Ectodermal cell (in vitro differentiated cells): Measurements from ENCODE around the gene ABCA1.
"Not testable (repeated sequence)": the region's sequence is repeated elsewhere in the genome, so short reads cannot be mapped to it uniquely, and the experiment has no call there.

Experiments used
- H3K27ac ChIP-seq: 2 replicates; pipeline ENCODE4 v1.7.0; 2013; ENCODE audit warnings: mild to moderate bottlenecking, low read depth, low read length; ENCODE audit not compliant: insufficient read depth, poor library complexity, severe bottlenecking
- H3K27me3 ChIP-seq: 2 replicates; pipeline ENCODE4 v1.7.0; 2013; ENCODE audit warnings: mild to moderate bottlenecking, low read length; ENCODE audit not compliant: insufficient read depth, control insufficient read depth, poor library complexity, severe bottlenecking
- H3K36me3 ChIP-seq: one replicate; pipeline ENCODE4 v1.7.0; 2013; ENCODE audit warnings: low read length; ENCODE audit not compliant: control insufficient read depth, insufficient read depth
- H3K4me1 ChIP-seq: one replicate; pipeline ENCODE4 v1.7.0; 2013; ENCODE audit warnings: low read length; ENCODE audit not compliant: control insufficient read depth, insufficient read depth
- H3K4me3 ChIP-seq: 2 replicates; pipeline ENCODE4 v1.7.0; 2013; ENCODE audit warnings: low read depth, low read length, control low read depth; ENCODE audit not compliant: insufficient read depth
- H3K9me3 ChIP-seq: 2 replicates; pipeline ENCODE4 v1.7.0; 2013; ENCODE audit warnings: mild to moderate bottlenecking, low read length, moderate library complexity; ENCODE audit not compliant: control insufficient read depth
- WGBS, 2 experiments: methylation state at CpG; one replicate each; pipeline ENCODE4 v1.1.7; 2013; ENCODE audit warnings: missing lambda C conversion rate in 2 of 2; 5-methylcytosine and 5-hydroxymethylcytosine counted together

Gene ABCA1

DNA sequence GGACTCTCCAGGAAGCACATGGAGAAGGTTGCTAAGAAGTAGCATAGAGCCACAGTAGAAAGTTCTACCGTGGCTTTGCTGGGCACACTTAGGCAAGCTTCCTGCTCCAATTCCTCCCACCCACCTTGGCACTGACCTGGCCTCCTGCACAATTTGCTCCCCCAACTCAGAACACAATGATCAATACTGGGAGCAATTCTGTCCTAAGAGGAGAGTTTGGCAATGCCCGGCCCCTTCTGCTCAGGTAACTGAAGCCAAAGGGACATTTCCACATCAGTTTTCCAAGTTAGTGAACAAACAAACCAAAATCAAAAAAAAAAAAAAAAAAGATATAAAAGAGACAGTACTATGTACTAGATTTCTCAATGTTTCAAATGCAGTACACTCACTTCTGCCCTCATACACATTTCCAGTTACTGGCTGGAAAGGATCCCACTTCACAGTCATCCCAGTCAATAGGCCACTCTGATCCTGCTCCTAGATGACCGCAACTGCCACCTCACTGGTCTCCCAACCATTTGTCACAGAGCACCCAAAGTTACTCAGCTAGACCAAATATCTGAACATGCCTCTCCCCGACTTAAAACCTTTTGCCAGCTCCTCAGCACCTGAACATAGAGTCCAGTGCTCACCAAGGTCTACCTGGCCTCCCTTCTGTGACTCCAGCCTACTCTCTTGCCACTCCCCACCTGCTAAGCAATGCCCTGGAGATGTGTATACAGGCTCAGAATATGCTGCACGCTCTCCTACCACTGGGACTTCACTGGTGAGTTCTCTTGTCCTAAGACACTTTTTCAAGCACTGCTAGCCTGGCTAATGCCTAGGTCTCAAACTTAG is 21.3 kb downstream of the ABCA1 start:
- no peaks in the 10 kb centered on the region for H3K9me3 ChIP-seq
- H3K4me3 ChIP-seq = no peak overlapping the region
- H3K36me3 ChIP-seq = no peaks in the 10 kb centered on the region
- 91 to 93% methylated on average over 4 to 5 of the region's 5 CpGs for WGBS, 2 experiments
- H3K4me1 ChIP-seq = peaks cover 11% of the 10 kb centered on the region
- H3K27ac ChIP-seq = no peak overlapping the region
- H3K27me3 ChIP-seq = no peaks in the 10 kb centered on the region

DNA sequence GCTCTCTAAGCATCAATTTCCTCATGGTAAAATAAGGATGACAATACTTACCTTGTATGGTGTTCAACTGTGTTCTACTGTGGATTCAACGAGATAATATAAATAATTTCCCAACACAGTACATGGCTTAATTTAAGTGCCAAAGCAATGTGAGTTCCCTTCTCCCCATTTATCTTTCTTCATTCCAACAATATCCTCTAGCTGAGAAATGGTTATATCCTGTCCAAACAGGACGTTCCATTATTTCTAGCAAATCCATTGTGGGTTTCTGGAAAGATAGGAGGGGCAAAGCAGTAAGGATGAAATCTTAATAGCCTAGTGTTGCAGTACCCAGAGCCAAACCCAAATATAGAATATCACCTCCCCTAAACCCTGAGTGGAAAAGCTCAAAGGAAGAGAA is 22.0 kb downstream of the ABCA1 start:
- Histone ChIP-seq H3K27me3 (no peaks in the 10 kb centered on the region), H3K27ac (no peak overlapping the region), H3K4me3 (no peak overlapping the region), H3K9me3 (no peaks in the 10 kb centered on the region), H3K4me1 (peaks cover 11% of the 10 kb centered on the region), H3K36me3 (no peaks in the 10 kb centered on the region)
- WGBS, 2 experiments = 89% methylated on average over 1 to 2 of the region's 2 CpGs

DNA sequence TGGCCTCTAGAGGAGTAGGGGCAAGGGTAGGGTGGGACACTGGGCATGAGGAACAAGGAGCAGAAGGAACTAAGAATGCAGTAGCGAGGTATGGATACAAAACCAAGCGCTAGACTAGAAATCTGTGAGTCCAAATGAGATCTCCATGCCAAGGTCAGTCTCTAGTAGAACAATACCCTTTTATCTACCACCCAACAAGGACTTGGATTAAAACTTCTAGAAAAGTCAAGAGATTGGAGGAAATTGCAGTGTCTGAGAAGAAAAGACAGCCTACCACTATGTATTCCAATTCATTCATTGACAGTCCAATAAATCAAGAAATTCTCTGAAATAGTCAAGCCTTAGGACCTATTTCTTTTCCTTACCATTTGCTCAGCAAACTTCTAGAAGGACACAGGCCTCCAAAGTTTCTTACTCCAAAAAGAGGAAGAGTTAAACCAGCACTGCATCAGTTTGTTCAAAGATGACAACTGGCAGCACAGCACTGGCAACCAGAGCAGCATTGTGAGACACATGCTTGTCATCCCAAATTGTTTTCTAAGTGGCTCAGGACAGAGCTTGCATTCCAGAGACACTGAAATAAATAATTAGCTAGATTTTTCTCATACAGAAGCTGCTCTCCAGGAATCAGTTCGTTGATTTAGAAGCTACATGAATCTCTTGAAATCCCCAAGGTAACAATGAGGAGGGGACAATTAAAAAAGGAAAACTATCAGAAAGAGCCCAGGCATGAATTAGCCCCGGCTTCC is 22.6 kb downstream of the ABCA1 start:
- no peaks in the 10 kb centered on the region for H3K27me3 ChIP-seq
- no peak overlapping the region for H3K4me3 ChIP-seq
- no peaks in the 10 kb centered on the region for H3K9me3 ChIP-seq
- WGBS, 2 experiments = 91 to 96% methylated on average over 4 of the region's 4 CpGs
- H3K36me3 ChIP-seq = no peaks in the 10 kb centered on the region
- peaks cover 11% of the 10 kb centered on the region for H3K4me1 ChIP-seq
- no peak overlapping the region for H3K27ac ChIP-seq

DNA sequence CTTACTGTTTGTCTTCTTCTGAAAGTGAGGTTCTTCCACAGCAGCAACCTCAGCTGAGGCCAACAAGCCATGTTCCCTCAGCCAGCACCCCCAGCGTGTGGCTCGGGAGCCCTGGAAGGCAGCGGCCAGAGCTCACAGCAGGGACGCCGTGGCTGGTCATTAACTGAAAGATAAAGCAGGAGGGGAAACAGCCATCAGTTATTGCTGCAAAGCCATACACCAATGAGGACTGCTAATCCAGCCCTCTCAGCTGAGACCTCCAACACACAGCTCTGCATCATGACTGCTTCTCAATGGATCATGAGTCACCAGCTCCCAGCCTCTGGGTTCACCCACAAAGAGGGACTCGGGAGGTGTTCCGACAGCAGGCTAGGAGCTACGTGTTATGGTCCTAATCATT is 24.3 kb downstream of the ABCA1 start:
- Histone ChIP-seq H3K36me3 (no peaks in the 10 kb centered on the region), H3K4me1 (peaks cover 7% of the 10 kb centered on the region), H3K27me3 (no peaks in the 10 kb centered on the region), H3K9me3 (no peaks in the 10 kb centered on the region), H3K27ac (no peak overlapping the region), H3K4me3 (no peak overlapping the region)
- WGBS, 2 experiments = 82 to 86% methylated on average over 8 of the region's 8 CpGs

DNA sequence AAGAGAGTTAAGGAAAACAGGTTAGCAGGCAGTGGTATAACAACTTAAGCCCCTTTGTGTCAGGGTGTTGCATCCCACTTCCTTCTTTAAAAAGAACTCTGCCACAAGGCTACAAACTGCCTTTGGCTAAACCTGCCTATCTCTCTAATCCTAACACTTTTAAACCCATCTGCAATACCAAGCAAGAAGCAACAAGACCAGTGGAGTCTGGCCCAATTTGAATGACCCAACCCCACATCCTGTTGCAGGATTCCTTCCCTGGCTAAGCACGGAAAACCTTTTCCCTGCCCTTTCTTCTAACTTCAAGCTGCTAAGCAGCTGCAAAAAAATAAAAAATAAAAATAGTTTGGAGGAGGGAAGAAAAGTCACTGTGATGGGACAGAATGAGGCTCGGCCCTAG is 27.1 kb downstream of the ABCA1 start:
- Histone ChIP-seq H3K27ac (no peak overlapping the region), H3K36me3 (no peaks in the 10 kb centered on the region), H3K27me3 (no peaks in the 10 kb centered on the region), H3K4me1 (peaks cover 7% of the 10 kb centered on the region), H3K9me3 (no peaks in the 10 kb centered on the region), H3K4me3 (no peak overlapping the region)
- 94 to 95% methylated on average over 1 to 2 of the region's 2 CpGs for WGBS, 2 experiments

DNA sequence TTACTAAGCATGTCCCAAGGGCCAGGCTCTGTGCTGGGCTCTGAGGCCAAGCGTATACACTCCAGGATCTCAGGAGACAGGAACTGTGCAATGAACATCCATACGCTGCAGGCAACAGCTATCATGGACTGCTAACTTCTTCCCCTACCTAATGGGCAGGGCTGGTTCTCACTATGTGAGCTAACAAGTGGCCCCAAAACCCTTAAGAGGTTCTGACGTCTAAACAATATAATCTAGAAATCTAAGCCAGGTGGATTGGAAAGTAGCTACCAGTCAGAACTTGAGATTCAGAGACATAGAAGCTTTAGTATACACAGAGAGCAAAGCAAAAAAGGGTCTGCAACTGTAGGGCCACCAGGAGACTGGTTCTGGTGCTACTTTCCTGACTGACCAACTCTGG is 27.6 kb downstream of the ABCA1 start:
- 74 to 83% methylated on average over 3 of the region's 3 CpGs for WGBS, 2 experiments
- Histone ChIP-seq H3K27me3 (no peaks in the 10 kb centered on the region), H3K27ac (no peak overlapping the region), H3K36me3 (no peaks in the 10 kb centered on the region), H3K4me1 (peaks cover 2% of the 10 kb centered on the region), H3K9me3 (no peaks in the 10 kb centered on the region), H3K4me3 (no peak overlapping the region)

DNA sequence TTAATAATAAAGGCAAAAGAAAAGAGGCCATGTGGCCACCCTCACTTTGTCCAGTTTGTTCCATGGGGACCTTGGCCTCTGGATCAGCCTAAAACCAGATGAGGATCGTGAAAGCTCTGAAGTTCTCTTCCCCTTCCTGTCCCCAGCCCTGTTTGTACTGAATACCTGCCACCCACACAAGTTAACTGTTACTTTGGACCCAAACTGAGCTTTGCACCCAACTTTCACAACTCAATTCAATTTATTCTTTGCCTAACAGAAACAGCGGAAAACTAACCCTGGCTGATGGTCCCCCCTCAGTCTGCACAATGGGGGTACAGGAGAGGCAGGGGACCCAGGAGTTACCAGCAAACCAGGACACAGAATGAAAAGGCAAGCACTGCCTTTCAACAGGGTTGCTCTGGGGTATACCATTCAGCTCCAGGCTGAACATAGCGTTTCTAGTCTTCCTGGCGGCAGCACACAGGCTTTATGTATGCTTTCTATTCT is 28.2 kb downstream of the ABCA1 start:
- H3K9me3 ChIP-seq = no peaks in the 10 kb centered on the region
- H3K4me1 ChIP-seq = no peaks in the 10 kb centered on the region
- no peaks in the 10 kb centered on the region for H3K27me3 ChIP-seq
- H3K36me3 ChIP-seq = no peaks in the 10 kb centered on the region
- 82 to 84% methylated on average over 4 of the region's 4 CpGs for WGBS, 2 experiments
- no peak overlapping the region for H3K27ac ChIP-seq
- no peak overlapping the region for H3K4me3 ChIP-seq

DNA sequence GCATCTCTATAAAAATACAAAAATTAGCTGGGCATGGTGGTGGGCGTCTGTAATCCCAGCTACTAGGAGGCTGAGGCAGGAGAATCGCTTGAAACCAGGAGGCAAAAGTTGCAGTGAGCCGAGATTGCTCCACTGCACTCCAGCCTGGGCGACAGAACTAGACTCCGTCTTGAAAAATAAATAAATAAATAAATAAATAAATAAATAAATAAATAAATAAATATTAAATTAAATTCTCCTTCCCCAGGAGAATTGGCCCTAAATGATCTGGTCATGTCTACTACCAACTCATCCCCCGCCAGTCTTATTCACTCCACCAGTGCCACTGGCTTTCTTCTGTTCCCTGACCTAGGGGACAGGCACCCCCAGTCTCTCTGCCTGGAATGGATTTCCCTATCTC is 29.6 kb downstream of the ABCA1 start:
- not testable (repeated sequence) for H3K27ac ChIP-seq, H3K9me3 ChIP-seq, H3K4me1 ChIP-seq, H3K36me3 ChIP-seq, H3K27me3 ChIP-seq, H3K4me3 ChIP-seq
- 93 to 96% methylated on average over 4 to 5 of the region's 6 CpGs for WGBS, 2 experiments

DNA sequence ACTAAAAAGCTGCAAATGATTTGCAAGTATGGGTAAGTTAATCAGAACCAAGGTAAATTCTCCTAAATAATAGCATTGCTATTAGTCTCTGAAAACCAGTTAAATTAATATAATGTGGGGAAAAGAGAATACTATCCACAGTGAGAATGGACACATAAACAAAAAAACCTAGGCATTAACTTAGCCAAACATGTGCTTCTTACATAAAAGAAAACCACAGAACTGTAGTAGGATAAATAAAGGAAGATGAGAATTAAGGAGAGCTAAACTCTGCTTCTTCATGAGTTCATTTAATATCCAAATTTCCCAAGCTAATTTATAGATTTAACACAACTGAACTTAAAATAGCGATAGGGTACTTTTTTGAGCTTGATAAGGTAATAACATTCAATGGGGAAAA is 31.8 kb downstream of the ABCA1 start:
- Histone ChIP-seq H3K4me1 (no peaks in the 10 kb centered on the region), H3K9me3 (no peaks in the 10 kb centered on the region), H3K27ac (no peak overlapping the region), H3K4me3 (no peak overlapping the region), H3K36me3 (no peaks in the 10 kb centered on the region), H3K27me3 (no peaks in the 10 kb centered on the region)
- WGBS, 2 experiments = no CpG with 5 or more reads among the region's 1 CpG

DNA sequence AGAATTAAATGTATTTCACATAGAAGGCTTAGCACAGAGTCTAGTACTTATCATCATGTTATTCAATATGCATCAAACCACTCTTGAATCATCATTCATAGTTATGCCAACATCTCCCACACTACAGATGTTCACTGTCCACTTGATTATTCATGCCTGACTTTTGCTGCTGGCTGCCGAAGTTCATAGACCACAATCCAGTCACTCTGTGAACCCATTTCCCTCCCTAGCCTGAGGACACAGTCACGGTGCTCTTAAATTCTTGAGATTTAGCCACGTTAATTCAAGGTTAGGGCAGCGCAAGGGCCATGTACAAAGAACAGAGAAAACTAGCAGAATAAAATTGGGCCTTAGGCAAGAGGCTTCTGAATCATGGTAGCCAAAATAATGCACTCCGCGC is 32.4 kb downstream of the ABCA1 start:
- no peaks in the 10 kb centered on the region for H3K4me1 ChIP-seq
- H3K9me3 ChIP-seq = no peaks in the 10 kb centered on the region
- 92 to 93% methylated on average over 6 of the region's 6 CpGs for WGBS, 2 experiments
- no peak overlapping the region for H3K4me3 ChIP-seq
- no peaks in the 10 kb centered on the region for H3K27me3 ChIP-seq
- no peak overlapping the region for H3K27ac ChIP-seq
- no peaks in the 10 kb centered on the region for H3K36me3 ChIP-seq
